WERI-Rb-1 (cell line): ENCODE measurements around the gene HNRNPUL2.

Source experiments
- DNase-seq: peaks from one replicate; pipeline ENCODE4 v3.0.0-alpha.2; 2020
- H3K27ac ChIP-seq: fragments of 250-450 bp; sonication (Bioruptor Pico); 2 replicates; pipeline ENCODE4 v1.5.1; 2020; ENCODE audit warnings: mild to moderate bottlenecking, moderate library complexity
- H3K27me3 ChIP-seq: fragments of 250-450 bp; sonication (Bioruptor Pico); 2 replicates; pipeline ENCODE4 v1.5.1; 2021; ENCODE audit warnings: mild to moderate bottlenecking, low read depth, moderate library complexity; ENCODE audit not compliant: insufficient read depth, severe bottlenecking
- H3K36me3 ChIP-seq: fragments of 250-450 bp; sonication (Bioruptor Pico); 2 replicates; pipeline ENCODE4 v1.5.1; 2020; ENCODE audit warnings: mild to moderate bottlenecking, moderate library complexity
- H3K4me3 ChIP-seq: 2 replicates; pipeline ENCODE4 v1.5.1; 2011; ENCODE audit warnings: low read depth, mild to moderate bottlenecking, control low read depth, low read length
- H3K9me3 ChIP-seq: fragments of 250-450 bp; sonication (Bioruptor Pico); 2 replicates; pipeline ENCODE4 v1.5.1; 2021; ENCODE audit warnings: mild to moderate bottlenecking, moderate library complexity; ENCODE audit not compliant: severe bottlenecking
- CTCF ChIP-seq: IDR thresholded peaks from 2 replicates; pipeline ENCODE4 v1.5.1; 2011; ENCODE audit warnings: low read depth, mild to moderate bottlenecking, control low read depth, inconsistent platforms, low read length

The HNRNPUL2 gene

GRCh38 chr11:62726915-62727164 is 417 bp downstream of the HNRNPUL2 start:
- Histone ChIP-seq H3K4me3 (peak overlapping the region; percentile 92), H3K36me3 (peaks cover 64% of the 10 kb centered on the region), H3K27ac (peak overlapping the region; percentile 99)

GRCh38 chr11:62726156-62726914 is 922 bp downstream of the HNRNPUL2 start:
- DNase-seq = no peak
- peaks cover 68% of the 10 kb centered on the region for H3K36me3 ChIP-seq

More at GRCh38 chr11:62726915-62727164, 417 bp downstream of the HNRNPUL2 start:
- H3K27me3 ChIP-seq = no peaks in the 10 kb centered on the region
- no peak for DNase-seq
- no peak for TF ChIP-seq CTCF
- H3K9me3 ChIP-seq = no peaks in the 10 kb centered on the region

GRCh38 chr11:62725646-62726045 is 1.6 kb downstream of the HNRNPUL2 start:
- Histone ChIP-seq H3K27ac (peak overlapping the region; percentile 99), H3K9me3 (no peaks in the 10 kb centered on the region), H3K27me3 (no peaks in the 10 kb centered on the region), H3K4me3 (peak overlapping the region; percentile 92), H3K36me3 (peaks cover 69% of the 10 kb centered on the region)
- no peak for TF ChIP-seq CTCF
- no peak for DNase-seq

More at GRCh38 chr11:62726156-62726914, 922 bp downstream of the HNRNPUL2 start:
- Histone ChIP-seq H3K27ac (peak overlapping the region; percentile 99), H3K9me3 (no peaks in the 10 kb centered on the region), H3K27me3 (no peaks in the 10 kb centered on the region), H3K4me3 (peak overlapping the region; percentile 92)
- TF ChIP-seq CTCF = no peak

GRCh38 chr11:62724171-62724570 is 3.1 kb downstream of the HNRNPUL2 start:
- no peak for TF ChIP-seq CTCF
- H3K27ac ChIP-seq = no peak overlapping the region; the same call in 1 of the 2 replicates
- H3K36me3 ChIP-seq = peaks cover 75% of the 10 kb centered on the region
- no peak overlapping the region; the same call in 1 of the 2 replicates for H3K4me3 ChIP-seq
- H3K9me3 ChIP-seq = no peaks in the 10 kb centered on the region
- no peaks in the 10 kb centered on the region for H3K27me3 ChIP-seq
- DNase-seq = no peak

GRCh38 chr11:62721994-62722393 is 5.3 kb downstream of the HNRNPUL2 start:
- H3K27ac ChIP-seq = no peak overlapping the region
- no peak for DNase-seq
- TF ChIP-seq CTCF = no peak
- H3K4me3 ChIP-seq = no peak overlapping the region
- peaks cover 95% of the 10 kb centered on the region for H3K36me3 ChIP-seq
- H3K27me3 ChIP-seq = no peaks in the 10 kb centered on the region
- H3K9me3 ChIP-seq = no peaks in the 10 kb centered on the region
